Spleen (tissue), 11 donors: Measurements from ENCODE around the gene CD99. TPM values are rescaled to one million over a fixed set of nuclear protein-coding genes. Genes with fewer than 3 reads are reported as not detected.

Experiments
- DNase-seq: peaks from one replicate; pipeline ENCODE4 v3.0.0-alpha.2; 2020
- H3K27ac ChIP-seq, 8 donors: fragments of 200-600 bp; sonication (generic) in 7 of 8; 1 replicate in 4 of 8; 2 replicates in 4 of 8; pipeline versions ENCODE4 v1.5.0 to v1.8.0; 2016 to 2021; ENCODE audit warnings: inconsistent platforms in 4 of 8, mild to moderate bottlenecking in 4 of 8, moderate library complexity in 1 of 8
- H3K27me3 ChIP-seq, 7 donors: fragments of 200-600 bp; sonication (generic) in 6 of 7; replicated peaks in 1 of 7; 1 replicate in 4 of 7; 2 replicates in 3 of 7; pipeline versions ENCODE4 v1.5.0 to v1.8.0; 2016 to 2021; ENCODE audit warnings: inconsistent platforms in 3 of 7, mild to moderate bottlenecking in 1 of 7
- H3K36me3 ChIP-seq, 6 donors: fragments of 200-600 bp; sonication (generic) in 5 of 6; 1 replicate in 4 of 6; 2 replicates in 2 of 6; pipeline versions ENCODE4 v1.5.0 to v1.8.0; 2016 to 2021; ENCODE audit warnings: inconsistent platforms in 2 of 6
- H3K4me1 ChIP-seq, 6 donors: fragments of 200-600 bp; sonication (generic) in 5 of 6; 1 replicate in 3 of 6; 2 replicates in 3 of 6; pipeline versions ENCODE4 v1.5.0 to v1.8.0; 2016 to 2021; ENCODE audit warnings: inconsistent platforms in 3 of 6
- H3K4me3 ChIP-seq, 8 donors: fragments of 200-600 bp; sonication (generic) in 7 of 8; 1 replicate in 4 of 8; 2 replicates in 4 of 8; pipeline versions ENCODE4 v1.5.0 to v1.8.0; 2016 to 2021; ENCODE audit warnings: inconsistent platforms in 4 of 8, mild to moderate bottlenecking in 4 of 8, moderate library complexity in 2 of 8
- H3K9me3 ChIP-seq, 8 donors: fragments of 200-600 bp; sonication (generic) in 7 of 8; 1 replicate in 4 of 8; 2 replicates in 4 of 8; pipeline versions ENCODE4 v1.5.0 to v1.8.0; 2016 to 2021; ENCODE audit warnings: inconsistent platforms in 4 of 8
- CTCF ChIP-seq, 11 experiments: fragments of 200-600 bp in 7 of 11; fragments of 450-650 bp in 4 of 11; sonication (generic) in 4 of 11; IDR thresholded peaks in 8 of 11; conservative IDR thresholded peaks in 3 of 11; 1 replicate in 7 of 11; 2 replicates in 4 of 11; pipeline versions ENCODE4 v1.4.0 to v1.8.0; 2016 to 2021; ENCODE audit warnings: antibody characterized with exemption in 11 of 11, inconsistent platforms in 4 of 11, mild to moderate bottlenecking in 1 of 11
- POLR2A ChIP-seq, 3 donors: fragments of 450-650 bp; IDR thresholded peaks; one replicate each; pipeline ENCODE4 v1.5.1; 2017; ENCODE audit warnings: antibody characterized with exemption in 3 of 3, mild to moderate bottlenecking in 1 of 3
- POLR2AphosphoS5 ChIP-seq, 3 donors: sonication (generic); formaldehyde crosslinking; IDR thresholded peaks; one replicate each; pipeline ENCODE4 v1.5.1; 2017; ENCODE audit warnings: antibody characterized with exemption in 3 of 3
- WGBS, 5 donors: extraction: QIAGEN DNeasy Blood & Tissue Kit in 3 of 5; methylation state at CpG; one replicate each; pipeline versions ENCODE4 v1.1.5 to v1.1.7; 2013 to 2018; 5-methylcytosine and 5-hydroxymethylcytosine counted together
- intact Hi-C: fragments of 100-400 bp; cut with DNase I; formaldehyde crosslinking; loops from one replicate; pipeline ENCODE4 v1.15.0; 2023; ENCODE audit warnings: low total_unique reads
- polyA plus RNA-seq, 3 donors: library from polyadenylated mRNA; stranded (reverse); fragments of 200-250 nt; gene quantifications; one replicate each; pipeline ENCODE4 v1.2.1, GENCODE V29; 2013
- total RNA-seq, 7 donors: library from RNA; depleted of rRNA in 3 of 7; stranded (reverse); fragments of >200 nt in 3 of 7; fragmentation: NEBNext Ultra II Directional in 4 of 7; extraction: Animal tissue kit (Norgen Biotek cat#: 25700) in 4 of 7; gene quantifications; one replicate each; pipeline versions ENCODE4 v1.1.0 to v1.2.1, GENCODE V29; 2016 to 2021
- donor health status: healthy with polysubstance abuse.
- donor health status: DM: no; HTN: no; CAD: no; lungs with moderate emphysema.
- donor health status: DM: no; HTN: no; CAD: no.
- donor health status: Bipolar disorder and iron deficiency.
- donor health status: healthy.
- donor health status: DM: no; HTN: no; CAD: no.
- donor health status: DM: yes; HTN: yes; CAD: no.

The CD99 gene
- total and polyA plus RNA-seq, 10 donors: 101 to 316 (median 181) TPM

- H3K9me3 ChIP-seq: no peaks in the 10 kb centered on the region
Observed at GRCh38 chrX:2652106-2652505, 39.0 kb upstream of the CD99 start.

GRCh38 chrX:2654436-2655340 is 36.4 kb upstream of the CD99 start:
- WGBS, 5 donors: 73 to 91% (median 88%) methylated on average over 13 of the region's 13 CpGs
- H3K27me3 ChIP-seq: no peaks in the 10 kb centered on the region
- no peak for DNase-seq
- no peaks in the 10 kb centered on the region for H3K9me3 ChIP-seq
- H3K4me1 ChIP-seq: no peaks in the 10 kb centered on the region
- intact Hi-C loops: no loop called here
- no peak for TF ChIP-seq POLR2AphosphoS5 (IDR thresholded peaks at IDR 0.05)
- no peak for TF ChIP-seq POLR2A (IDR thresholded peaks at IDR 0.05)
- TF ChIP-seq CTCF (IDR thresholded peaks at IDR 0.05 in 8 of 11, conservative IDR thresholded peaks at IDR 0.05 in 3 of 11): no peak
- H3K27ac ChIP-seq: no peak overlapping the region
- peaks cover 0 to 11% (median 0%) of the 10 kb centered on the region in 6 donors for H3K36me3 ChIP-seq
- H3K4me3 ChIP-seq: no peak overlapping the region

More at GRCh38 chrX:2652106-2652505, 39.0 kb upstream of the CD99 start:
- TF ChIP-seq CTCF (IDR thresholded peaks at IDR 0.05 in 8 of 11, conservative IDR thresholded peaks at IDR 0.05 in 3 of 11) (no peak), POLR2A (IDR thresholded peaks at IDR 0.05) (no peak), POLR2AphosphoS5 (IDR thresholded peaks at IDR 0.05) (no peak)
- H3K36me3 ChIP-seq: peaks cover 0 to 19% (median 0%) of the 10 kb centered on the region in 6 donors
- 90 to 95% (median 94%) methylated on average over 6 of the region's 6 CpGs for WGBS, 5 donors
- no peak overlapping the region for H3K27ac ChIP-seq
- no peaks in the 10 kb centered on the region for H3K27me3 ChIP-seq
- no peak overlapping the region for H3K4me3 ChIP-seq
- intact Hi-C loops: no loop called here
- no peaks in the 10 kb centered on the region for H3K4me1 ChIP-seq
- no peak for DNase-seq

GRCh38 chrX:2656257-2656836 is 34.7 kb upstream of the CD99 start:
- Histone ChIP-seq H3K27ac (no peak overlapping the region), H3K4me3 (no peak overlapping the region), H3K27me3 (no peaks in the 10 kb centered on the region), H3K4me1 (no peaks in the 10 kb centered on the region), H3K36me3 (peaks cover 0 to 11% (median 0%) of the 10 kb centered on the region in 6 donors), H3K9me3 (no peaks in the 10 kb centered on the region)
- intact Hi-C loops: no loop called here
- 93 to 98% (median 94%) methylated on average over 7 of the region's 7 CpGs for WGBS, 5 donors
- TF ChIP-seq POLR2AphosphoS5 (IDR thresholded peaks at IDR 0.05): no peak
- no peak for TF ChIP-seq CTCF (IDR thresholded peaks at IDR 0.05 in 8 of 11, conservative IDR thresholded peaks at IDR 0.05 in 3 of 11)
- TF ChIP-seq POLR2A (IDR thresholded peaks at IDR 0.05): no peak
- no peak for DNase-seq

GRCh38 chrX:2657532-2658113 is 33.5 kb upstream of the CD99 start:
- DNase-seq: no peak
- intact Hi-C loops: no loop called here
- TF ChIP-seq POLR2A (IDR thresholded peaks at IDR 0.05): no peak
- no peak for TF ChIP-seq CTCF (IDR thresholded peaks at IDR 0.05 in 8 of 11, conservative IDR thresholded peaks at IDR 0.05 in 3 of 11)
- TF ChIP-seq POLR2AphosphoS5 (IDR thresholded peaks at IDR 0.05): no peak
- no peaks in the 10 kb centered on the region for H3K4me1 ChIP-seq
- no peaks in the 10 kb centered on the region for H3K27me3 ChIP-seq
- no peak overlapping the region for H3K4me3 ChIP-seq
- peaks cover 0 to 11% (median 0%) of the 10 kb centered on the region in 6 donors for H3K36me3 ChIP-seq
- 91 to 94% (median 92%) methylated on average over 6 of the region's 6 CpGs for WGBS, 5 donors
- H3K9me3 ChIP-seq: no peaks in the 10 kb centered on the region
- no peak overlapping the region for H3K27ac ChIP-seq
